ENCODE measurements around the gene SLC25A13.

Gene SLC25A13

GRCh38 chr7:96088579-96088978 lies 233.3 kb downstream of the SLC25A13 start:
- DNase-seq (ENCODE audit: low read depth): no peak
- TF ChIP-seq CTCF (IDR thresholded peaks at IDR 0.05; ENCODE audit: control insufficient read depth, insufficient read depth, low read depth, low read length, missing control alignments): no peak
- no peak overlapping the region for H3K4me3 ChIP-seq (ENCODE audit: control insufficient read depth, low read depth, low read length)

GRCh38 chr7:96085953-96086352 lies 235.9 kb downstream of the SLC25A13 start:
- H3K4me3 ChIP-seq (ENCODE audit: control insufficient read depth, low read depth, low read length): no peak overlapping the region
- TF ChIP-seq CTCF (IDR thresholded peaks at IDR 0.05; ENCODE audit: control insufficient read depth, insufficient read depth, low read depth, low read length, missing control alignments): no peak
- no peak for DNase-seq (ENCODE audit: low read depth)

GRCh38 chr7:96084881-96085553 lies 236.9 kb downstream of the SLC25A13 start:
- no peak for DNase-seq (ENCODE audit: low read depth)
- TF ChIP-seq CTCF (IDR thresholded peaks at IDR 0.05; ENCODE audit: control insufficient read depth, insufficient read depth, low read depth, low read length, missing control alignments): no peak

GRCh38 chr7:96080027-96080426 lies 241.9 kb downstream of the SLC25A13 start:
- TF ChIP-seq CTCF (IDR thresholded peaks at IDR 0.05; ENCODE audit: control insufficient read depth, insufficient read depth, low read depth, low read length, missing control alignments): no peak
- DNase-seq (ENCODE audit: low read depth): no peak
- no peak overlapping the region for H3K4me3 ChIP-seq (ENCODE audit: control insufficient read depth, low read depth, low read length)

More at GRCh38 chr7:96084881-96085553, 236.9 kb downstream of the SLC25A13 start:
- no peak overlapping the region for H3K4me3 ChIP-seq (ENCODE audit: control insufficient read depth, low read depth, low read length)

GRCh38 chr7:96076350-96076707 lies 245.6 kb downstream of the SLC25A13 start:
- no peak for DNase-seq (ENCODE audit: low read depth)
- peak overlapping the region; percentile 63 for H3K4me3 ChIP-seq (ENCODE audit: control insufficient read depth, low read depth, low read length)
- no peak for TF ChIP-seq CTCF (IDR thresholded peaks at IDR 0.05; ENCODE audit: control insufficient read depth, insufficient read depth, low read depth, low read length, missing control alignments)

GRCh38 chr7:96075510-96076349 lies 246.2 kb downstream of the SLC25A13 start:
- no peak for DNase-seq (ENCODE audit: low read depth)

More at GRCh38 chr7:96075510-96076349, 246.2 kb downstream of the SLC25A13 start:
- peak; percentile 95 for TF ChIP-seq CTCF (IDR thresholded peaks at IDR 0.05; ENCODE audit: control insufficient read depth, insufficient read depth, low read depth, low read length, missing control alignments)
- peak overlapping the region; percentile 63 for H3K4me3 ChIP-seq (ENCODE audit: control insufficient read depth, low read depth, low read length)
